C4-2B (cell line): ENCODE measurements around the gene CLSTN2.

Experiments used
- H3K27ac ChIP-seq: fragments of 450-650 bp; 2 replicates; pipeline ENCODE4 v1.5.1; 2017
- CTCF ChIP-seq: fragments of 450-650 bp; conservative IDR thresholded peaks from 2 replicates; pipeline ENCODE4 v1.5.1; 2017; ENCODE audit warnings: mild to moderate bottlenecking
- ZFX ChIP-seq: fragments of 450-650 bp; IDR thresholded peaks from 2 replicates; pipeline ENCODE4 v1.6.1; 2017

CLSTN2 gene

GRCh38 chr3:140097874-140098635 is 163.1 kb downstream of the CLSTN2 start:
- no peak overlapping the region for H3K27ac ChIP-seq
- TF ChIP-seq CTCF (no peak), ZFX (no peak)

GRCh38 chr3:140100479-140100878 is 165.5 kb downstream of the CLSTN2 start:
- H3K27ac ChIP-seq: no peak overlapping the region
- TF ChIP-seq ZFX (no peak), CTCF (no peak)

- H3K27ac ChIP-seq: no peak overlapping the region
- no peak for TF ChIP-seq CTCF
- no peak for TF ChIP-seq ZFX
These were observed 168.2 kb downstream of the CLSTN2 start for GRCh38 chr3:140103166-140103565.

- TF ChIP-seq ZFX (no peak), CTCF (no peak)
- no peak overlapping the region for H3K27ac ChIP-seq
These were observed 169.1 kb downstream of the CLSTN2 start for GRCh38 chr3:140103986-140104645.

GRCh38 chr3:140113996-140114788 is 179.2 kb downstream of the CLSTN2 start:
- no peak overlapping the region for H3K27ac ChIP-seq
- TF ChIP-seq CTCF (no peak), ZFX (no peak)

GRCh38 chr3:140114789-140115080 is 179.8 kb downstream of the CLSTN2 start:
- H3K27ac ChIP-seq: no peak overlapping the region
- TF ChIP-seq ZFX (no peak), CTCF (no peak)

GRCh38 chr3:140117096-140117526 is 182.1 kb downstream of the CLSTN2 start:
- TF ChIP-seq ZFX (no peak), CTCF (no peak)
- H3K27ac ChIP-seq: no peak overlapping the region
